CD4-positive, alpha-beta T cell treated with Interleukin-15 for 4 hours (primary cell): ENCODE results near the gene LIPG.

ENCODE experiments used
- DNase-seq: peaks from one replicate; pipeline ENCODE4 v3.0.0-alpha.2; 2020; ENCODE audit warnings: low spot score

Gene LIPG

GRCh38 chr18:49546719-49547273 is 15.1 kb upstream of the LIPG start:
- no peak for DNase-seq

- DNase-seq, result no peak
Observed at GRCh38 chr18:49547701-49548100, 14.2 kb upstream of the LIPG start.

- DNase-seq, result no peak
Observed at GRCh38 chr18:49548229-49548636, 13.6 kb upstream of the LIPG start.

GRCh38 chr18:49550621-49551339 is 11.1 kb upstream of the LIPG start:
- no peak for DNase-seq

GRCh38 chr18:49553003-49553402 is 8.9 kb upstream of the LIPG start:
- DNase-seq, result no peak

GRCh38 chr18:49555641-49556040 is 6.2 kb upstream of the LIPG start:
- no peak for DNase-seq

GRCh38 chr18:49558356-49558755 is 3.5 kb upstream of the LIPG start:
- no peak for DNase-seq

- peak; percentile 25 for DNase-seq
Observed at GRCh38 chr18:49559326-49559931, 2.4 kb upstream of the LIPG start.

GRCh38 chr18:49560277-49560623 is 1.6 kb upstream of the LIPG start:
- DNase-seq, result no peak

GRCh38 chr18:49560624-49561288 is 1.1 kb upstream of the LIPG start:
- no peak for DNase-seq

GRCh38 chr18:49562481-49563129 is 748 bp downstream of the LIPG start:
- no peak for DNase-seq

- no peak for DNase-seq
Observed at GRCh38 chr18:49563130-49563540, 1.3 kb downstream of the LIPG start.

- DNase-seq, result no peak
Observed at GRCh38 chr18:49563701-49564517, 2.1 kb downstream of the LIPG start.

GRCh38 chr18:49564518-49564834 is 2.6 kb downstream of the LIPG start:
- no peak for DNase-seq

- DNase-seq, result no peak
Observed at GRCh38 chr18:49565101-49565500, 3.2 kb downstream of the LIPG start.

- DNase-seq, result no peak
Observed at GRCh38 chr18:49565612-49566011, 3.8 kb downstream of the LIPG start.

GRCh38 chr18:49566217-49566770 is 4.4 kb downstream of the LIPG start:
- DNase-seq, result no peak

GRCh38 chr18:49566985-49567384 is 5.1 kb downstream of the LIPG start:
- DNase-seq, result no peak

- DNase-seq, result no peak
Observed at GRCh38 chr18:49569724-49570123, 7.9 kb downstream of the LIPG start.

- no peak for DNase-seq
Observed at GRCh38 chr18:49570836-49571235, 9.0 kb downstream of the LIPG start.

GRCh38 chr18:49572611-49573345 is 10.9 kb downstream of the LIPG start:
- DNase-seq, result no peak
